ENCODE measurements around the gene RASL11A. TPM values are rescaled to one million over a fixed set of nuclear protein-coding genes. Genes with fewer than 3 reads are reported as not detected.

The RASL11A gene
- total RNA-seq, 1 experiment from 2014 or later, result 3.8 TPM

GRCh38 chr13:27304611-27305010 is 34.0 kb downstream of the RASL11A start:
- Histone ChIP-seq H2AFZ (no peak overlapping the region), H3K36me3 (ENCODE audit: low read depth) (no peaks in the 10 kb centered on the region), H3K4me3 (no peak overlapping the region), H3K79me2 (ENCODE audit: low read depth) (no peaks in the 10 kb centered on the region), H3K9me3 (ENCODE audit: insufficient read depth, low read depth) (no peaks in the 10 kb centered on the region), H3K4me1 (replicated peaks; ENCODE audit: insufficient read depth) (0 out of 2 replicates have a peak, but pooled peaks cover 4% of the 10 kb centered on the region), H3K27me3 (ENCODE audit: insufficient read depth, low read depth) (no peaks in the 10 kb centered on the region), H4K20me1 (ENCODE audit: insufficient read depth) (no peaks in the 10 kb centered on the region), H3K4me2 (no peak overlapping the region), H3K27ac (no peak overlapping the region), H3K9me2 (ENCODE audit: insufficient read depth) (no peaks in the 10 kb centered on the region; the same call in 1 of the 2 replicates), H3F3A (ENCODE audit: insufficient read depth, low read depth) (peaks cover 4% of the 10 kb centered on the region; the same call in 1 of the 2 replicates)
- no TSS peak for BruUV-seq (replicated peaks)
- ChIA-PET CTCF (no interaction called here), POLR2A (ENCODE audit: unreplicated experiment) (no interaction called here)
- intact Hi-C loops (cut with micrococcal nuclease; ENCODE audit: unreplicated experiment), result no loop called here
- no peak for DNase-seq
- TF ChIP-seq EZH2 (IDR thresholded peaks at IDR 0.05; ENCODE audit: low read depth) (no peak), CTCF (conservative IDR thresholded peaks at IDR 0.05) (no peak)

GRCh38 chr13:27306364-27306763 is 35.7 kb downstream of the RASL11A start:
- ChIA-PET POLR2A (ENCODE audit: unreplicated experiment) (no interaction called here), CTCF (interaction anchor here (0.6 kb wide), 1 partner anchor 257 kb away, joined by 3 read pairs; no protein-coding TSS in a partner anchor)
- H3F3A ChIP-seq (ENCODE audit: insufficient read depth, low read depth), result peaks cover 4% of the 10 kb centered on the region; the same call in 1 of the 2 replicates
- no peaks in the 10 kb centered on the region for H3K27me3 ChIP-seq (ENCODE audit: insufficient read depth, low read depth)
- H3K9me3 ChIP-seq (ENCODE audit: insufficient read depth, low read depth), result no peaks in the 10 kb centered on the region
- H3K4me3 ChIP-seq, result no peak overlapping the region
- no peaks in the 10 kb centered on the region for H3K36me3 ChIP-seq (ENCODE audit: low read depth)
- H3K9me2 ChIP-seq (ENCODE audit: insufficient read depth), result no peaks in the 10 kb centered on the region; the same call in 1 of the 2 replicates
- no peaks in the 10 kb centered on the region for H3K79me2 ChIP-seq (ENCODE audit: low read depth)
- TF ChIP-seq EZH2 (IDR thresholded peaks at IDR 0.05; ENCODE audit: low read depth) (no peak), CTCF (conservative IDR thresholded peaks at IDR 0.05) (no peak)
- DNase-seq, result no peak
- BruUV-seq (replicated peaks), result no TSS peak
- peaks cover 12% of the 10 kb centered on the region; the same call in 1 of the 2 replicates for H3K4me1 ChIP-seq (replicated peaks; ENCODE audit: insufficient read depth)
- H3K27ac ChIP-seq, result no peak overlapping the region
- H3K4me2 ChIP-seq, result no peak overlapping the region
- no peaks in the 10 kb centered on the region for H4K20me1 ChIP-seq (ENCODE audit: insufficient read depth)
- intact Hi-C loops (cut with micrococcal nuclease; ENCODE audit: unreplicated experiment), result no loop called here
- H2AFZ ChIP-seq, result no peak overlapping the region

GRCh38 chr13:27308941-27309340 is 38.3 kb downstream of the RASL11A start:
- intact Hi-C loops (cut with micrococcal nuclease; ENCODE audit: unreplicated experiment), result no loop called here
- no peak for TF ChIP-seq EZH2 (IDR thresholded peaks at IDR 0.05; ENCODE audit: low read depth)
- no peak for TF ChIP-seq CTCF (conservative IDR thresholded peaks at IDR 0.05)
- ChIA-PET POLR2A (ENCODE audit: unreplicated experiment) (no interaction called here), CTCF (no interaction called here)
- H3K36me3 ChIP-seq (ENCODE audit: low read depth), result no peaks in the 10 kb centered on the region
- no peaks in the 10 kb centered on the region for H3K9me3 ChIP-seq (ENCODE audit: insufficient read depth, low read depth)
- BruUV-seq (replicated peaks), result no TSS peak
- H3K9me2 ChIP-seq (ENCODE audit: insufficient read depth), result no peaks in the 10 kb centered on the region
- H4K20me1 ChIP-seq (ENCODE audit: insufficient read depth), result no peaks in the 10 kb centered on the region
- no peaks in the 10 kb centered on the region for H3K79me2 ChIP-seq (ENCODE audit: low read depth)
- H3K4me2 ChIP-seq, result no peak overlapping the region
- DNase-seq, result no peak
- H3K27me3 ChIP-seq (ENCODE audit: insufficient read depth, low read depth), result no peaks in the 10 kb centered on the region
- H2AFZ ChIP-seq, result no peak overlapping the region
- no peak overlapping the region for H3K27ac ChIP-seq
- peaks cover 4% of the 10 kb centered on the region; the same call in 1 of the 2 replicates for H3F3A ChIP-seq (ENCODE audit: insufficient read depth, low read depth)
- H3K4me3 ChIP-seq, result no peak overlapping the region
- peaks cover 12% of the 10 kb centered on the region; the same call in 1 of the 2 replicates for H3K4me1 ChIP-seq (replicated peaks; ENCODE audit: insufficient read depth)

Measured in PC-9 (cell line).